Vagina (tissue), 2 donors: ENCODE data around the gene ANXA2. TPM values are rescaled to one million over a fixed set of nuclear protein-coding genes. Genes with fewer than 3 reads are reported as not detected.
"Not testable (repeated sequence)": the region's sequence is repeated elsewhere in the genome, so short reads cannot be mapped to it uniquely, and the experiment has no call there.

Source experiments
- DNase-seq, 2 donors: peaks; one replicate each; pipeline ENCODE4 v3.0.0-alpha.2; 2017; ENCODE audit errors: extremely low spot score in 2 of 2
- H3K27ac ChIP-seq: fragments of 200-600 bp; sonication (generic); one replicate; pipeline ENCODE4 v1.5.1; 2019
- H3K27me3 ChIP-seq: fragments of 200-600 bp; sonication (generic); one replicate; pipeline ENCODE4 v1.5.1; 2019
- H3K36me3 ChIP-seq, 2 donors: fragments of 200-600 bp; sonication (generic); one replicate each; pipeline ENCODE4 v1.5.1; 2017 to 2019
- H3K4me1 ChIP-seq: fragments of 200-600 bp; sonication (generic); one replicate; pipeline ENCODE4 v1.5.1; 2019
- H3K4me3 ChIP-seq, 2 donors: fragments of 200-600 bp; sonication (generic); 1 replicate in 1 of 2; 2 replicates in 1 of 2; pipeline ENCODE4 v1.5.1; 2016 to 2019
- H3K9me3 ChIP-seq: fragments of 200-600 bp; sonication (generic); one replicate; pipeline ENCODE4 v1.5.1; 2019
- POLR2A ChIP-seq, 2 donors: fragments of 450-650 bp; IDR thresholded peaks; one replicate each; pipeline ENCODE4 v1.6.1; 2017; ENCODE audit warnings: antibody characterized with exemption in 2 of 2, mild to moderate bottlenecking in 2 of 2, moderate library complexity in 2 of 2
- POLR2AphosphoS5 ChIP-seq, 2 donors: sonication (generic); formaldehyde crosslinking; IDR thresholded peaks; one replicate each; pipeline ENCODE4 v1.9.0; 2017; ENCODE audit warnings: antibody characterized with exemption in 2 of 2, mild to moderate bottlenecking in 2 of 2, low read depth in 1 of 2; ENCODE audit not compliant: insufficient read depth in 1 of 2
- intact Hi-C: fragments of 100-400 bp; cut with DNase I; formaldehyde crosslinking; loops from one replicate; pipeline ENCODE4 v1.15.1; 2023
- total RNA-seq: library from RNA; depleted of rRNA; stranded (reverse); fragments of >200 nt; gene quantifications from one replicate; pipeline ENCODE4 v1.2.3, GENCODE V29; 2016
- TF ChIP-seq, protein P1 (sequence below), 3 experiments: fragments of 450-650 bp in 2 of 3; fragments of 200-600 bp in 1 of 3; sonication (generic) in 1 of 3; IDR thresholded peaks; one replicate each; pipeline ENCODE4 v1.5.1; 2017 to 2019; ENCODE audit warnings: antibody characterized with exemption in 3 of 3, mild to moderate bottlenecking in 2 of 3, moderate library complexity in 2 of 3

ANXA2 gene
- total RNA-seq, 1 donor from 2014 or later: 1,230 TPM

DNA sequence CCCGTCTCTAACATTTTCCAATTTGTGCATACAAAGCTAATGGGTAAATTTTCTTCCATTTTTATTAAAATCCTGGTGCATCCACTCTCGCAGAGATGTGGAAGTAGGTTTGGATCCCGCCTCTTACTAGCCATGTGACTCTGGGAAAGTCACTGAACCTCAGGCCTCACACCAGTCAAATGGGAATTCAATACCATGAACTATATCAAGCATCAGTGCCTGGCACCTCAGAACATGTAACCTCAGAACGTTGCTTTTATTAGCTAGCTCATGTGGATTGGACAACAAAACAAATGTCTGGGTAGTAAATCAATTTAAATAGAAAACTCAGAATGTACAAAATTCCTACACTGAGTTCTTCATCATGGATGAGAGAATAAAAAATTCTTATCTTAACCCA lies 60.7 kb downstream of the ANXA2 start:
- H3K9me3 ChIP-seq: no peaks in the 10 kb centered on the region
- no peak overlapping the region for H3K4me3 ChIP-seq
- intact Hi-C loops: no loop called here
- no peaks in the 10 kb centered on the region for H3K36me3 ChIP-seq
- no peaks in the 10 kb centered on the region for H3K27me3 ChIP-seq
- TF ChIP-seq POLR2AphosphoS5 (IDR thresholded peaks at IDR 0.05; ENCODE audit: insufficient read depth in 1 of 2, low read depth in 1 of 2) (no peak), POLR2A (IDR thresholded peaks at IDR 0.05) (no peak)
- TF ChIP-seq, protein P1, sequence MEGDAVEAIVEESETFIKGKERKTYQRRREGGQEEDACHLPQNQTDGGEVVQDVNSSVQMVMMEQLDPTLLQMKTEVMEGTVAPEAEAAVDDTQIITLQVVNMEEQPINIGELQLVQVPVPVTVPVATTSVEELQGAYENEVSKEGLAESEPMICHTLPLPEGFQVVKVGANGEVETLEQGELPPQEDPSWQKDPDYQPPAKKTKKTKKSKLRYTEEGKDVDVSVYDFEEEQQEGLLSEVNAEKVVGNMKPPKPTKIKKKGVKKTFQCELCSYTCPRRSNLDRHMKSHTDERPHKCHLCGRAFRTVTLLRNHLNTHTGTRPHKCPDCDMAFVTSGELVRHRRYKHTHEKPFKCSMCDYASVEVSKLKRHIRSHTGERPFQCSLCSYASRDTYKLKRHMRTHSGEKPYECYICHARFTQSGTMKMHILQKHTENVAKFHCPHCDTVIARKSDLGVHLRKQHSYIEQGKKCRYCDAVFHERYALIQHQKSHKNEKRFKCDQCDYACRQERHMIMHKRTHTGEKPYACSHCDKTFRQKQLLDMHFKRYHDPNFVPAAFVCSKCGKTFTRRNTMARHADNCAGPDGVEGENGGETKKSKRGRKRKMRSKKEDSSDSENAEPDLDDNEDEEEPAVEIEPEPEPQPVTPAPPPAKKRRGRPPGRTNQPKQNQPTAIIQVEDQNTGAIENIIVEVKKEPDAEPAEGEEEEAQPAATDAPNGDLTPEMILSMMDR (IDR thresholded peaks at IDR 0.05): no peak
- no peak overlapping the region for H3K27ac ChIP-seq
- DNase-seq: no peak
- H3K4me1 ChIP-seq: no peaks in the 10 kb centered on the region

DNA sequence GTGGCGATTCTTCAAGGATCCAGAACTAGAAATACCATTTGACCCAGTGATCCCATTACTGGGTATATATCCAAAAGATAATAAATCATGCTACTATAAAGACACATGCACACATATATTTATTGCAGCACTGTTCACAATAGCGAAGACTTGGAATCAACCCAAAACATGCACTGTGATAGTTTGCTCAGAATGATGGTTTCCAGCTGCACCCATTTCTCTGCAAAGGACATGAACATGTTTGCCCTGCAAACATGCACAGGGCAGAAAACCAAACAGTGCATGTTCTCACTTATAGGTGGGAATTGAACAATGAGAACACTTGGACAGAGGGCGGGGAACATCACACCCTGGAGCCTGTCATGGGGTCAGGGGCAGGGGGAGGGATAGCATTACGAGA lies 62.5 kb downstream of the ANXA2 start:
- H3K36me3 ChIP-seq, intact Hi-C loops, H3K27ac ChIP-seq, H3K4me3 ChIP-seq, DNase-seq, H3K4me1 ChIP-seq, H3K9me3 ChIP-seq, H3K27me3 ChIP-seq: not testable (repeated sequence)

DNA sequence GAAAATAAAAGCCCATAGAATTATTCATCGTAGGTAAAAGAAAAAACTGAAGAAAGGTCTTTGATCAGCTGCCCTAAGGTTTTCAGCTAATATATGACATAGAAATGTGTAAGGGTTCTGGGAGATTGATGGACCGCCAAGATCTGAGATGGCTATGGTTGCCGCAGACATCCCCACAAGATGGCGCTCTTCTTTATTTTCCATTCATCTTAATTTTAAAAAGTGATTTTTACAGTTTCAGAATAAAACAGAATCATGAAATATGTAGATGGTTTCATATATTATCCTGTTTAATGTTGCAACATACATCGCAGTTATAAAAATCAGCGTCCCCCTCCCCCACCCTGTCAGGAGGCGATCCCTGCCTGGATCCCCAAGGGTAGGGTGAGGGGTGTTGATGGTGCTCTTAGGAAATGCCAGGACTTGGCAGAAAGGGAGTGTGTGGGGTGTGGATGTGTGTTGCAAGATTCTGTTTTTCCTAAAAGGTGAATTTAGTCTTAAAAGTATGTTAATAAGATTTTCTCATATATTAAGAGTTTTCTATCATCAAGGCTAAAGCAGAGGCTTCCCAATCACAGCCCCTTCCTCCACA lies 68.8 kb downstream of the ANXA2 start:
- Histone ChIP-seq H3K4me3 (no peak overlapping the region), H3K4me1 (no peaks in the 10 kb centered on the region), H3K36me3 (no peaks in the 10 kb centered on the region), H3K9me3 (no peaks in the 10 kb centered on the region), H3K27me3 (no peaks in the 10 kb centered on the region), H3K27ac (no peak overlapping the region)
- no peak for TF ChIP-seq POLR2A (IDR thresholded peaks at IDR 0.05)
- TF ChIP-seq, protein P1 (IDR thresholded peaks at IDR 0.05): peak in 2 of 3 experiments; percentile 3 to 44
- DNase-seq: no peak
- intact Hi-C loops: no loop called here

DNA sequence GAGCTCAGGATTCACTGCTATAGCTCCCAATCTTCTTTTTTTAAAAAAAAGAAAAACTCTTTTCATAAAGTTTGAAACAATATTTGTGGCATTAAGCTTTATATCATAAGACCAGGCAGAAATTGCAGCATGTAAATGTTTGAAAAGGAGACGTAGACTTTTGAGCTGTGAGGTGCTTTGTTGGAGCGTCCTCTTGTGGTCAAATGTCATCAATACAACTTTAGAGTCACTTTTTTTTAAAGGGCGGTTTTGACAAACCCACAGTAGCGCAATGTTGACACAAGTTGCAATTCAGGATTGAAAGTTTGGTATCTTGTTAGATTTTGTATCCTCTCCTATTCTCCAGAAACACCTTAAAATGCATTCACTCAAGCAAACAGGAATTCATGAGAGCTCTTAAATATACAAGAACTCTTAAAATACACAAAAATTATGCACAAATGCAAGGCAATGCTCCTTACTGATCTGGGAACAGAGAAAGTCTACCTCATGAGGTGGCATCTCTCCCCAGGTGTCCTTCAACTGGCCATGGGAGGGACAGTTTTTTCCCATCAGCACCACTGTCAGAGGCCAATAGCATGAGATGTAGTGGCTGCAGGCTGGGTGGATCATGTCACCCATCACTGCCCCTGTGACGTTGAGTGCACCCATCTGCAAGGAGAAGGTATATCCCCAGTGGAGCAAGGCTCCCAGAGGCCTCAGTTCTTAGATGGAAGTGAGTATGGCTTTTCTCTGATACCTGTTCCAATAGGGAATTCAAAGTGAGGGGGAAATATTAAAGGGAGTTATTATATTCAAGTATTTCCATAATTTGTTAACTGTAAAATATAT lies 70.7 kb downstream of the ANXA2 start:
- H3K4me3 ChIP-seq: no peak overlapping the region
- no peak for DNase-seq
- H3K27ac ChIP-seq: no peak overlapping the region
- TF ChIP-seq POLR2A (IDR thresholded peaks at IDR 0.05): no peak
- TF ChIP-seq, protein P1 (IDR thresholded peaks at IDR 0.05): peak in 2 of 3 experiments; percentile 51
- no peaks in the 10 kb centered on the region for H3K9me3 ChIP-seq
- intact Hi-C loops: no loop called here
- H3K27me3 ChIP-seq: no peaks in the 10 kb centered on the region
- H3K36me3 ChIP-seq: no peaks in the 10 kb centered on the region
- no peaks in the 10 kb centered on the region for H3K4me1 ChIP-seq

DNA sequence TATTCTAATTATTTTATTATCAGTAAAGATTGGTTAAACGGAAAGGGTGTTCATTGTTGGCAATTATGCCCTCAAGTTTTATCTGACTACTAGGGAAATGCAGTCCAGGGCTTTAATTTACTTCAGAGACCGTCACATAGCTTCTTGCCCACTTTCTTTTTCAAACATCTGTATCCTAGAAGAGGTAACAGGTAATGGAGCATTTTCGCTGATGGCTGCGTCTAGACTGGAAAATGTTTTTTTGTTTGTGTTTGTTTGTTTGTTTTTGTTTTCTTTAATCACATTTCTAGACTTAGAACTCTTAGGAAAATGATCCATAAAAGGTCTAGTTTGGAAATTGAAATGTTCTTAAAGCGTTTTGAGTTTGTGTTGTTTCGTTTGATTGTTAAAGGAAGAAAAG lies 71.4 kb downstream of the ANXA2 start:
- no peaks in the 10 kb centered on the region for H3K9me3 ChIP-seq
- intact Hi-C loops: no loop called here
- H3K4me1 ChIP-seq: no peaks in the 10 kb centered on the region
- H3K27me3 ChIP-seq: no peaks in the 10 kb centered on the region
- no peak overlapping the region for H3K27ac ChIP-seq
- no peaks in the 10 kb centered on the region for H3K36me3 ChIP-seq
- TF ChIP-seq, protein P1 (IDR thresholded peaks at IDR 0.05): no peak
- TF ChIP-seq POLR2AphosphoS5 (IDR thresholded peaks at IDR 0.05; ENCODE audit: insufficient read depth in 1 of 2, low read depth in 1 of 2): no peak
- no peak for TF ChIP-seq POLR2A (IDR thresholded peaks at IDR 0.05)
- DNase-seq: no peak
- H3K4me3 ChIP-seq: no peak overlapping the region
